ENCODE results near the gene SPON1.

Gene SPON1

DNA sequence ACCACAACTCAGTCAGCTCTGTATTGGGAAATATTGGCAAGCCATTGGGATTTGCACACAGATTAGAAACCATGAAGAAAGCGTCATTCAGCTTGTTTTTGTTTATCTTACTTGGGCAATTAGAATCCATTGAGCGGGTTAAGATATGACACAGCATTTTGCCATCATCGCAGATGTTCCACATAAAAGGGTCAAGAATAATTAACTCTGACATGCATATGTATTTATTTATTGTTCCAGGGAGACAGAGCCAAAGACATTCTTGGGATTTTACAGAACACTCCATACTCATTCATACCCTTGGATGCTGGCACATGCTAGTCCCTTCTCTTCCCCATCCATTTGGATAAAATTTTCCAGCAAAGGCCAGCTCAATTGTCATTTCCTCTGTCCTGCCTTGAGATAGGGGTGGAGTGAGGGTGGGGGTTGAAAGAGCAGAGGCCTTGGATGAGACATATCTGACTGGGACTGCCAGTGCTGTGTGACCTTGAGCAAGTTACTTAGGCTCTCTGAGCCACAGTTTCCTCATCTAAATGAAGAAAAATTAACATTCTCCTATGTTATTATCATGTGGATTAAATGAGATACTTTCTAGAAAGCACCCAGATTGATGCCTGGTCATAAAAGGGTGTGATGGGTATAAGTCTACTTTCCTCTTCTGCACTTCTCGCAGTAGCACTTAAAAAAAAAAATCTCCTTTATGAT is 216.7 kb downstream of the SPON1 start:
- Mint-ChIP-seq H3K36me3 (peaks cover 3% of the 10 kb centered on the region), H3K4me3 (no peak overlapping the region), H3K27ac (no peak overlapping the region), H3K4me1 (peaks cover 9% of the 10 kb centered on the region), H3K27me3 (no peaks in the 10 kb centered on the region), H3K9me3 (no peaks in the 10 kb centered on the region)

- peaks cover 5% of the 10 kb centered on the region for H3K36me3 Mint-ChIP-seq
- H3K9me3 Mint-ChIP-seq: no peaks in the 10 kb centered on the region
- H3K4me3 Mint-ChIP-seq: no peak overlapping the region
- no peaks in the 10 kb centered on the region for H3K27me3 Mint-ChIP-seq
- H3K4me1 Mint-ChIP-seq: peaks cover 9% of the 10 kb centered on the region
- no peak overlapping the region for H3K27ac Mint-ChIP-seq
Observed at GRCh38 chr11:14181121-14181520, 218.6 kb downstream of the SPON1 start.

- Mint-ChIP-seq H3K27me3 (no peaks in the 10 kb centered on the region), H3K27ac (no peak overlapping the region), H3K9me3 (no peaks in the 10 kb centered on the region), H3K4me1 (no peaks in the 10 kb centered on the region), H3K4me3 (no peak overlapping the region), H3K36me3 (peaks cover 6% of the 10 kb centered on the region)
Observed at GRCh38 chr11:14182833-14183364, 220.4 kb downstream of the SPON1 start.

DNA sequence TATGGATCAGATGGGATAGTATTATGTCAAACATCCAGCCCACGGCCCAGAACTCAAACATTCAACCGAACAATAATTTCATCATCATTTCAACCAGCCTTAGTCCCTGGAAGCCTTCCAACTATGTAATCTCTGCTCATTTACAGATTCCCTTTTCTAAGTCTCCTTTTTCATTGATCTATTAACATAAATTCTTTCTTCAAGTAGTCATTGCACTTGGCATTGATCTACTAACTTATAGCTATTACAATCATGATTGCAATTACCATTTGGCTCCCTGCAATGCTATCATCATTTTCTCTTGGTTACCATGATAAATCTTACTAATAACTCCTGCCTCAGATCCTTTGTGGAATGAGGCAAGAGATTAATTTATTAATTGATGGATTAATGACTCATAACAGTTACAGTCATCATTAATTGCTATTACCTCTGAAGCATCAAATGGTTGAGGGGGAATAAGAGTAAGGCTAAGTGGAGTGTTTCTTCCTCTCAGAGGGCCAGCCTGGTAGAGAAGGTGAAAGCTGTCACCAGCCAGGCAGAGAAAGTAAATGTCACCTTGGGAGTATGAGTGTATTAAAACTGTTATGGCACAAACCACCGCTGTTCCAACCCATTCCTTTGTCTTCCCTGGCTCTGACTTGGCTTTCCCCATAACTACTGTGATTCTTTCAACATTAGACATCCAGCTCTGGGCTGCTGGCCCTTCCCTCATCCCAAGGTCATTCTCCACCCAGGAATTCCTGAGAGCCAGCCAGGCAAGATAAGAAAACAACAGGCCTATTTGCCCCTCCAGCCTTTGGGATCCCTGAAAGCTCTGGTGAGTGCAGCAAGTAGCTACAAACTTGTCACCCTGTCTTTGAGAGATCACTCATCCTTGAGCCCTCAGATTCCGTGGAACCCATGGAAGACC is 221.8 kb downstream of the SPON1 start:
- no peaks in the 10 kb centered on the region for H3K4me1 Mint-ChIP-seq
- no peak overlapping the region for H3K4me3 Mint-ChIP-seq
- no peak overlapping the region for H3K27ac Mint-ChIP-seq
- H3K36me3 Mint-ChIP-seq: peaks cover 6% of the 10 kb centered on the region
- H3K9me3 Mint-ChIP-seq: no peaks in the 10 kb centered on the region
- H3K27me3 Mint-ChIP-seq: no peaks in the 10 kb centered on the region

DNA sequence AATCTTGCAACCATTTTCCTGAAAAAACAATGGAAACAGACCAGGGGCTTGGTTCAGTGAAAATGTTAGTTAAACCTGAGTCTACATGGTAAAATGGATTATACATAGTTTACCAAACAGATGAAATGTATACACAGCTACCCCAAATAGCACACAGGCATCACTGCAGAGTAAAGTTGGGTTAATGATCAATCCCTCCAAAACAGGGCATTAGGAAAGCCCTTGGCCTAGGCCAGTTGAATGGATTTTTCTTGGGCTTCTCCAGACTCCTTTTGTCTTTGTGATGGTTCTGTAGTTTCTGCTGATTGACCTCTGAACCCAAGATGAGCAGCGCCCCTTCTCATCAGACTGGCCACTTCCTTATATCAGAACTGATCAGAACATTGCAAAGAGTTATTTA is 222.9 kb downstream of the SPON1 start:
- no peak overlapping the region for H3K4me3 Mint-ChIP-seq
- H3K4me1 Mint-ChIP-seq: no peaks in the 10 kb centered on the region
- no peaks in the 10 kb centered on the region for H3K9me3 Mint-ChIP-seq
- H3K27ac Mint-ChIP-seq: no peak overlapping the region
- peaks cover 4% of the 10 kb centered on the region for H3K36me3 Mint-ChIP-seq
- no peaks in the 10 kb centered on the region for H3K27me3 Mint-ChIP-seq

DNA sequence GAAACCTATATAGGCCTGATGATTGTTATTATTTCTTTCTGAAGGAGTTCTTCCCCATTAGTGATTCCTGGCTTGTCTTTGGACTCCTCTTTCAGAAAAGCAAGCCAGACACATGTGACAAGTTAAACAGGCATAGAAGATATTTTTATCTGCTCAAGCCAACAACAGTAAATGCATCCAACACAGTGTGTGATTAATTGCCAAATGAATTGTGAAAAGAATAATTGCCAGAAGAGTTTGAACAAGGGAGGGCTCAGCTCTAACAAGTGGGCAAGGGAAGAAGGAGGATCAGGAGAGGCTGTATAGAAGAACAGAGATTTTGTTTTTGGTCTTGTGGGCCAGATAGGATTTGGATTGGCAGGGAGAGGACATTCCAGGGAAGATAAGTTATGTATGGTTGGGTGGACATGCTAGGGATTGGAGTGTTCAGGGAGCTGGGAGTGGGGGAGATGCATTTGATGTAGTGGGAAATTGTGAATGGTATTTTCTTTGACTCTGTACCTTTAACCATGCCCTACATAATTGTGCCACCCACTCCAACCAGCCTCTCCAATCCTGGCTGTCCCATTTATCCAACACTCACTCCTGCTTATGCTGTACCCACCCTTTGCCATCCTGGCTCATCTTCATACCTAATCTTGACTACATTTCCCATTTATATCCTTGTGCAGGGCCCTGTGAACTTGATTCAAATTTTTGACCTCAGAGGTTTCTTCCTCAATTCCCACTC is 223.7 kb downstream of the SPON1 start:
- H3K27me3 Mint-ChIP-seq: no peaks in the 10 kb centered on the region

GRCh38 chr11:14189874-14190273 is 227.4 kb downstream of the SPON1 start:
- H3K4me3 Mint-ChIP-seq: no peak overlapping the region

More for the DNA sequence above, 223.7 kb downstream of the SPON1 start:
- H3K36me3 Mint-ChIP-seq: peaks cover 4% of the 10 kb centered on the region
- H3K4me3 Mint-ChIP-seq: no peak overlapping the region
- no peak overlapping the region for H3K27ac Mint-ChIP-seq
- H3K9me3 Mint-ChIP-seq: no peaks in the 10 kb centered on the region
- no peaks in the 10 kb centered on the region for H3K4me1 Mint-ChIP-seq

DNA sequence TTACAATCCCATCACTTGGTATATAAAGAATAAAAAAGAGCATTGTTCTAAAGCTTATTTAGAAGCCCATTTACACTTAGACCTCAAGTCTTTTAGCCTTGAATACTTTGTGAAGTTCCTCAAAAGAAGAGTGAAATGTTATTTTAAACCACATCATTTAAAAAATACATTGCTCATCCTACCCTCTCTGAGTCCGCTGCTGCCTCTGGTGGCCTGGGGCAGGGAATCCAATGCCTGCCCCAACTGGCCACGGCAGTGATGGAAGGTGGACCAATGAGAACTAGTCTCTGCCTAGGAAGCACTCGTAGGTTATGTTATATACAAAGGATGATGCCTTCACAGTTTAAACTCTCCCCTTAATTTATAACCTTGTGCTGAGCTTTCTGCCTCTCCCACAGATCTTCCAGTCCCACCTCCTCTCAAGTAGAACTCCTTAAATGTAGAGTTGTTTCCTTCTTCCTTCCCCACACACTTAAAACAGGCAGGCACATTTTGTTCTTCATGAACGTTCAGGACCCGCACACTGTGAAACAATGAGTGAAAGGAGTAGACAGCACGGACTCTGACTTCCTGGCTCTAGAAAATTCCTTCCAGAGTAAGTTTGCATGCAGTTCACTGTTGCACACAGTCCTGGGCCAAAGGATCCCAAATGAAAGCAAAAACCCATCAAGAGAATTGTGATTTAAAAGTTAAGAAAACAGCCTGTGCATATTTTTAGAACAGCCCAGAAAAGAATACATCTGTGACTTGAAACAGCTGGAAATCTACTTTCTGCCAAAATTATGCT is 228.7 kb downstream of the SPON1 start:
- Mint-ChIP-seq H3K9me3 (no peaks in the 10 kb centered on the region), H3K4me3 (no peak overlapping the region), H3K4me1 (no peaks in the 10 kb centered on the region), H3K36me3 (peaks cover 4% of the 10 kb centered on the region), H3K27ac (peak overlapping the region; percentile 0), H3K27me3 (no peaks in the 10 kb centered on the region)

More at GRCh38 chr11:14189874-14190273, 227.4 kb downstream of the SPON1 start:
- H3K27me3 Mint-ChIP-seq: no peaks in the 10 kb centered on the region
- H3K27ac Mint-ChIP-seq: no peak overlapping the region
- no peaks in the 10 kb centered on the region for H3K4me1 Mint-ChIP-seq
- H3K9me3 Mint-ChIP-seq: no peaks in the 10 kb centered on the region
- H3K36me3 Mint-ChIP-seq: peaks cover 5% of the 10 kb centered on the region

DNA sequence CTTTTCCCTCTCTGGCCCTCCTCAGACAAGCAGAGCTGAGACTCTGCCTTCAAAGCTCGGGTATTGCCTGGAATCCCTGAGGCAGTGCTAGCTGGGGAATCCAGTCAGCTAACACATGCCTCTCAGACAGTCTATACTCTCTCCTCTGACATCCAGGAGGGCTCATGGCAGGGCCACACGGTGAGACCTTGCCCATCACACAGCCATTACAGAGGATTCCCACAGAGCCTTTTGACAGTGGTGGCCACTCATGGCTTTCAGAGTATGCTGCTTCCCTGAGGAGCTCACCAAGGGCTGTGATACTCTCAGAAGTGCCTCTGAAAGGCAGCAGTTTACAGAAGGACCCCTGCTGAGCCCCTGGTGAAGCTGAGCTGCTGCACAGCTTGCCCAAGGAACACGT is 231.1 kb downstream of the SPON1 start:
- peaks cover 2% of the 10 kb centered on the region for H3K36me3 Mint-ChIP-seq
- H3K27ac Mint-ChIP-seq: no peak overlapping the region
- no peaks in the 10 kb centered on the region for H3K27me3 Mint-ChIP-seq
- no peaks in the 10 kb centered on the region for H3K4me1 Mint-ChIP-seq
- H3K9me3 Mint-ChIP-seq: no peaks in the 10 kb centered on the region
- H3K4me3 Mint-ChIP-seq: no peak overlapping the region

DNA sequence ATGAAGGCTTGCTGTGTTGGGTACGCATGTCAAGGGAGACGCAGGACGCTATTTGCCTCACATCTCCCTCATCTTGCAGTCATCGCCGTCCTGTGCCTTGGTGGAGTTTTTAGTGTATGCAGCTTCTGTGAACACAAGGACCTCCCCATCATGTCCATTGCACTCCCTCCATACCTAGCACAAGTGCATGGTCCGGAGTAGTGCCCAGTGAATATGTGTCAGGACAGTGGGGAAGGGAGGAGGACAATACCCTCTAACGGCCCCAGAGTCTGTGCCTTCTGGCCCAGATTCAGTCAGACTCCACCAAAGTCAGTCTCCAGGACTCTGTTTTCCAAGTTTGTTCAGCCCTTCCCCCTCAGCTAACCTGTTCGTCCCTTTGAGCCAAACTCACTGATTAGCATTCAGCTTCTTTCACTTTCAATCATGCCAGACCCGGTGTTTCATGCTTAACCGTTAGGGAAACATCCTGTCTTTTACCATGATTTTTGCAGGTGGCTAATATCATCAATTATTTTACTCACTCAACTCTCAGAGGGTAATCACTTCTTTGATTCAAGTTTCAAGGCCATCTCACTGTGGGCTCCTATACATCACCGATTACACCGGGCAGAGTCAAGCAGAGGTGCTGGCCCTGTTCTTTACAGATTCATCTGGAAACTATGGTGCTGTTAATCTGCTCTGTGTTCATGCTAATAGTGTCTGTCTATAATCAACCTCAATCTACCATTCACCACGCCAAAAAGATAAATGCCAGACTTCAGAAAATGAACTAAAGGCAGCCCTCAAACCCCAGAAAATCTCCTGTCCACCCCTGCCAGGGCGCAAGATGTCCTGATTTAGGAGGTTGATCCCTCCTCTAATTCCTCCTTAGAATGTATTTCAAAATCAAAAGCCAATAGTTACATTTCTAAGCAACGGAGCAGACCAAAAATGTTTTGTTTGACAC is 240.0 kb downstream of the SPON1 start:
- no peak overlapping the region for H3K4me3 Mint-ChIP-seq
- no peaks in the 10 kb centered on the region for H3K9me3 Mint-ChIP-seq
- no peaks in the 10 kb centered on the region for H3K36me3 Mint-ChIP-seq
- no peak overlapping the region for H3K27ac Mint-ChIP-seq
- no peaks in the 10 kb centered on the region for H3K27me3 Mint-ChIP-seq
- H3K4me1 Mint-ChIP-seq: no peaks in the 10 kb centered on the region

DNA sequence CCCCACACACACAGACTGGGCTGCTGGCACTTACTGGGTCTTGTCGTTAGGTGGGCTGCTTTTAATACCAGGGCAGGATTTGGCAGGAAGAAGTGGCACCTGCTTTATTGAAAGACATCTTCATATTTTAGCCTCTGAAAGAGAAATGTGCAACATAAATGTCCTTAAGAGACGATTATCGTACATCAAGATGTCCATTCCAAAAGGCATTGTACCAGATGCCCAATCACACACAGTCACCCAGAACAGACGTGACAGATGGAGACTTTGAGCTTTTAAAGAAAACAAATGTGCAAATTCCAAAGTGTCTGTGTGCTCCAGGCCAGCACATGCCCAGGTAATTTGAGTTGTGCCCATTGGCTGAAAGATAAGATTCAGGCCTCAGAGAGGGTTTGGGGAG is 240.8 kb downstream of the SPON1 start:
- H3K9me3 Mint-ChIP-seq: no peaks in the 10 kb centered on the region
- no peaks in the 10 kb centered on the region for H3K4me1 Mint-ChIP-seq
- H3K36me3 Mint-ChIP-seq: no peaks in the 10 kb centered on the region
- H3K27ac Mint-ChIP-seq: no peak overlapping the region
- H3K27me3 Mint-ChIP-seq: no peaks in the 10 kb centered on the region
- no peak overlapping the region for H3K4me3 Mint-ChIP-seq

GRCh38 chr11:14212986-14213385 is 250.5 kb downstream of the SPON1 start:
- Mint-ChIP-seq H3K36me3 (peaks cover 5% of the 10 kb centered on the region), H3K27ac (no peak overlapping the region), H3K27me3 (no peaks in the 10 kb centered on the region), H3K4me1 (no peaks in the 10 kb centered on the region), H3K4me3 (no peak overlapping the region), H3K9me3 (no peaks in the 10 kb centered on the region)

DNA sequence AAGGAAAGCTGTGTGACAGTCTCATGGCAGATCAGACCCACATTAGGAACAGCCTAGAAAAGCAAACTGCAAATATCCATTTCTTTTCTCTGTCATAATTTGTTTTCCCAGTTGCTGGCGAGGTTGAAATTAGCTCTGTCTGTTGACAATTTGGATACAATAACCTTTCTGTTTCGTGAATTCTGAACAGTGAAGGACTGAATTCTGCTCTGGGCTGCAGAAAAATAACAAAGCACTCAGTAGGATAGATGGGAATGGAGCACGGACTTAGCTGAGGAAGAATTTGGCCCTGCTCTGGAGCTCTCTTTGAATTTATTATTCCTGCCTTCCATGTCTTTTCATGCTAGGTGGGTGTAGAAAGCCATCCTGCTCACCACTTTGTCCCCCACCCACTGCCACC is 256.2 kb downstream of the SPON1 start:
- Mint-ChIP-seq H3K27ac (no peak overlapping the region), H3K36me3 (no peaks in the 10 kb centered on the region), H3K4me3 (no peak overlapping the region), H3K27me3 (no peaks in the 10 kb centered on the region), H3K4me1 (no peaks in the 10 kb centered on the region), H3K9me3 (no peaks in the 10 kb centered on the region)

GRCh38 chr11:14223636-14224288 is 261.2 kb downstream of the SPON1 start:
- H3K9me3 Mint-ChIP-seq: no peaks in the 10 kb centered on the region
- H3K27ac Mint-ChIP-seq: no peak overlapping the region
- peaks cover 1% of the 10 kb centered on the region for H3K36me3 Mint-ChIP-seq
- H3K4me1 Mint-ChIP-seq: no peaks in the 10 kb centered on the region
- no peaks in the 10 kb centered on the region for H3K27me3 Mint-ChIP-seq
- H3K4me3 Mint-ChIP-seq: no peak overlapping the region

Measured in activated naive CD4-positive, alpha-beta T cell treated with anti-CD3 and anti-CD28 coated beads, Interleukin-2, amount 50 U/mL, for 24 hours (primary cell).